Keratinocyte (primary cell): Measurements from ENCODE around the gene FTSJ3. TPM values are rescaled to one million over a fixed set of nuclear protein-coding genes. Genes with fewer than 3 reads are reported as not detected.

Experiments used
- DNase-seq: peaks from one replicate; pipeline ENCODE4 v3.0.0-alpha.2; 2011; ENCODE audit warnings: low read depth, missing footprints, low spot score
- FAIRE-seq: peaks from 2 replicates; lab custom pipeline; 2011; peaks lifted over from hg19 to GRCh38; lab: Jason Lieb, UNC
- H2AFZ ChIP-seq: 2 replicates; pipeline ENCODE4 v1.6.0; 2012; ENCODE audit warnings: low read length, control low read depth, inconsistent platforms; ENCODE audit not compliant: control insufficient read depth
- H3K27ac ChIP-seq: 2 replicates; pipeline ENCODE4 v1.5.1; 2011; ENCODE audit warnings: low read length; ENCODE audit not compliant: control insufficient read depth, insufficient read depth
- H3K27me3 ChIP-seq: 3 replicates; pipeline ENCODE4 v1.6.0; 2011; ENCODE audit warnings: low read length; ENCODE audit not compliant: control insufficient read depth, insufficient read depth; ENCODE audit errors: extremely low read depth
- H3K36me3 ChIP-seq, 2 experiments: 2 replicates in 1 of 2; 3 replicates in 1 of 2; pipeline ENCODE4 v1.5.1; 2011; ENCODE audit warnings: low read length in 2 of 2, mild to moderate bottlenecking in 1 of 2; ENCODE audit not compliant: control insufficient read depth in 2 of 2, insufficient read depth in 2 of 2; ENCODE audit errors: extremely low read depth in 1 of 2
- H3K4me1 ChIP-seq: 3 replicates; pipeline ENCODE4 v1.5.1; 2011; ENCODE audit warnings: low read length; ENCODE audit not compliant: control insufficient read depth, insufficient read depth; ENCODE audit errors: extremely low read depth
- H3K4me2 ChIP-seq: 3 replicates; pipeline ENCODE4 v1.6.0; 2011; ENCODE audit warnings: low read depth, low read length; ENCODE audit not compliant: control insufficient read depth, insufficient read depth; ENCODE audit errors: extremely low read depth
- H3K4me3 ChIP-seq, 3 experiments: fragments of 200-600 bp in 1 of 3; sonication (generic) in 1 of 3; 2 replicates in 2 of 3; 3 replicates in 1 of 3; pipeline ENCODE4 v1.5.1; 2011 to 2016; ENCODE audit warnings: low read length in 3 of 3, mild to moderate bottlenecking in 3 of 3, control low read depth in 2 of 3, inconsistent platforms in 1 of 3, low read depth in 1 of 3, mixed read lengths in 1 of 3, mixed run types in 1 of 3, moderate library complexity in 1 of 3; ENCODE audit not compliant: control insufficient read depth in 2 of 3, insufficient read depth in 2 of 3; ENCODE audit errors: extremely low read depth in 1 of 3
- H3K79me2 ChIP-seq: 2 replicates; pipeline ENCODE4 v1.6.0; 2012; ENCODE audit warnings: low read length; ENCODE audit not compliant: control insufficient read depth, insufficient read depth
- H3K9ac ChIP-seq: 3 replicates; pipeline ENCODE4 v1.6.0; 2011; ENCODE audit warnings: low read length; ENCODE audit not compliant: control insufficient read depth, insufficient read depth; ENCODE audit errors: extremely low read depth
- H3K9me1 ChIP-seq: 3 replicates; pipeline ENCODE4 v1.6.0; 2011; ENCODE audit warnings: low read length; ENCODE audit not compliant: control insufficient read depth, insufficient read depth; ENCODE audit errors: extremely low read depth
- H3K9me3 ChIP-seq: 2 replicates; pipeline ENCODE4 v1.5.1; 2012; ENCODE audit warnings: low read depth, low read length; ENCODE audit not compliant: control insufficient read depth
- H4K20me1 ChIP-seq: 3 replicates; pipeline ENCODE4 v1.6.0; 2011; ENCODE audit warnings: low read length; ENCODE audit not compliant: control insufficient read depth, insufficient read depth; ENCODE audit errors: extremely low read depth
- EZH2 ChIP-seq: IDR thresholded peaks from one replicate; pipeline ENCODE4 v1.6.1; 2012; ENCODE audit warnings: inconsistent platforms, mild to moderate bottlenecking, low read length, moderate library complexity
- dilution Hi-C: fragments of 300-500 bp; cut with MboI; formaldehyde crosslinking; loops from one replicate; pipeline ENCODE4 v1.7.0; 2020; ENCODE audit warnings: low sequenced_read_pairs; ENCODE audit not compliant: extremely low pct_ligation_motif_present
- polyA plus RNA-seq, 5 experiments: library from polyadenylated mRNA; depleted of rRNA in 3 of 5; stranded (reverse) in 3 of 5; stranded (forward) in 1 of 5; unstranded in 1 of 5; fragments of >200 nt; gene quantifications; 1 replicate in 1 of 5; 2 replicates in 3 of 5; 3 replicates in 1 of 5; pipeline versions ENCODE4 v1.2.1 to v1.2.3, GENCODE V29; 2011 to 2012; ENCODE audit warnings: missing spikeins in 2 of 5, low read depth in 1 of 5, low replicate concordance in 1 of 5
- TF ChIP-seq, protein P1 (sequence below), 3 experiments: IDR thresholded peaks in 1 of 3; conservative IDR thresholded peaks in 1 of 3; optimal IDR thresholded peaks in 1 of 3; 2 replicates in 2 of 3; 3 replicates in 1 of 3; pipeline versions ENCODE3 to v1.5.1; 2011; ENCODE audit warnings: low read length in 3 of 3, mild to moderate bottlenecking in 3 of 3, moderate library complexity in 2 of 3, control low read depth in 1 of 3, inconsistent platforms in 1 of 3; ENCODE audit not compliant: insufficient read depth in 2 of 3; ENCODE audit errors: extremely low read depth in 1 of 3

Gene FTSJ3
- polyA plus RNA-seq, 1 donor (not counting 4 experiments of a cell fraction or from before 2014, with no cell fraction given), result 43.7 TPM

DNA sequence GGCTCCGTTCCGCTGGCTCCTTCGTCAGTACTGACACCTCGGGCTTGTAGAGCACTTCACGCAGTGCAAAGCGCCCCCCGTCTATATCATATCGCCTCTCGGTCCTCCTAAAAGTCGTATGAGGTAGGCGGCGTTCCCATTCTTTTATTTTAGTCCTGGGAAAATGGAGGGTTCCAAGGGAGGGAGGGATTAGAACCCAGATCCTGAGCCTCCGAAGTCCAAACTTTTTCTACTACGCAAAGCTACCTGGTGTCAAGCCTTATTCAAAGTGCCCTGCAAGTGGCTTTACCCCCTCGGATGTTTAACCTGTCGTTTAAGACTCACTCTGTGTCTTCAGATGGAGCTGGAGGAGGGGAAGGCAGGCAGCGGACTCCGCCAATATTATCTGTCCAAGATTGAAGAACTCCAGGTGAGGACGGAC lies 348 bp upstream of the FTSJ3 start:
- Histone ChIP-seq H3K4me1 (peaks cover 19% of the 10 kb centered on the region), H3K9me3 (no peaks in the 10 kb centered on the region), H3K9me1 (no peaks in the 10 kb centered on the region), H3K79me2 (peaks cover 57% of the 10 kb centered on the region), H4K20me1 (no peaks in the 10 kb centered on the region), H3K4me2 (peak overlapping the region; percentile 97), H3K36me3 (peaks cover 51 to 57% of the 10 kb centered on the region in 2 experiments), H2AFZ (peak overlapping the region; percentile 95), H3K4me3 (peak overlapping the region; percentile 77 to 92 (median 78)), H3K27me3 (no peaks in the 10 kb centered on the region), H3K27ac (peak overlapping the region; percentile 98), H3K9ac (peak overlapping the region; percentile 96)
- dilution Hi-C loops, result no loop called here
- TF ChIP-seq, protein P1, sequence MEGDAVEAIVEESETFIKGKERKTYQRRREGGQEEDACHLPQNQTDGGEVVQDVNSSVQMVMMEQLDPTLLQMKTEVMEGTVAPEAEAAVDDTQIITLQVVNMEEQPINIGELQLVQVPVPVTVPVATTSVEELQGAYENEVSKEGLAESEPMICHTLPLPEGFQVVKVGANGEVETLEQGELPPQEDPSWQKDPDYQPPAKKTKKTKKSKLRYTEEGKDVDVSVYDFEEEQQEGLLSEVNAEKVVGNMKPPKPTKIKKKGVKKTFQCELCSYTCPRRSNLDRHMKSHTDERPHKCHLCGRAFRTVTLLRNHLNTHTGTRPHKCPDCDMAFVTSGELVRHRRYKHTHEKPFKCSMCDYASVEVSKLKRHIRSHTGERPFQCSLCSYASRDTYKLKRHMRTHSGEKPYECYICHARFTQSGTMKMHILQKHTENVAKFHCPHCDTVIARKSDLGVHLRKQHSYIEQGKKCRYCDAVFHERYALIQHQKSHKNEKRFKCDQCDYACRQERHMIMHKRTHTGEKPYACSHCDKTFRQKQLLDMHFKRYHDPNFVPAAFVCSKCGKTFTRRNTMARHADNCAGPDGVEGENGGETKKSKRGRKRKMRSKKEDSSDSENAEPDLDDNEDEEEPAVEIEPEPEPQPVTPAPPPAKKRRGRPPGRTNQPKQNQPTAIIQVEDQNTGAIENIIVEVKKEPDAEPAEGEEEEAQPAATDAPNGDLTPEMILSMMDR (optimal IDR thresholded peaks at IDR 0.05 in 1 of 3, IDR thresholded peaks at IDR 0.05 in 1 of 3, conservative IDR thresholded peaks at IDR 0.05 in 1 of 3; ENCODE audit: extremely low read depth in 1 of 3, insufficient read depth in 2 of 3, low read length in 3 of 3), result no peak
- TF ChIP-seq EZH2, result no peak
- no peak for DNase-seq
- FAIRE-seq, result no peak

DNA sequence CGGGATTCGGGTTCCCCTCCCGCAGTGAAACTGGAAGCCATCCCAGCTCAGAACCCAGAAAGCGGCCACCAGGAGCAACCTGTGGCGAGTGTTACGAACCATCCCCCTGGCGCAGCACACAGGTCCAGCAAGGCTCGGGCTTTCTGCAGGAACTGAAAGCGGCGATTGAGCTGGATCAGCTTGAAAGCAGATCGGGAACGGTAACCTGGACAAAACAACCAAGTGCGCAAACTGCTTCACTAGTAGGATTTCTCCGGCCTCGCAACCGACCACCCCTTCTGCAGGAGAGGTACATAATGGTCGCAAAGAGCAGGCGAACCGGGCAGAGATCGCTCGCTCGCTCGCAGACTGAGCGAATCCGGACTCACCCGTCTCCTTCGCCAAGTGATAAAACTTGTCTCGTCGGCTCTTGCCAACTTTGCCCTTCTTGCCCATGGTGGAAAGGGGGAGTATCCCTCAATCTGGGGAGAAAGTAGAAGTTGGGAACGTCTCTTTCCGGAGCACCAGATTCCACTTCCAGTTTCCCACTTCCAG lies 928 bp downstream of the FTSJ3 start:
- Histone ChIP-seq H3K9ac (peak overlapping the region; percentile 96), H3K27ac (peak overlapping the region; percentile 98), H3K4me3 (peak overlapping the region; percentile 77 to 92 (median 78)), H3K36me3 (peaks cover 52 to 55% of the 10 kb centered on the region in 2 experiments), H4K20me1 (peaks cover 3% of the 10 kb centered on the region), H3K9me3 (no peaks in the 10 kb centered on the region), H2AFZ (peak overlapping the region; percentile 95), H3K4me2 (peak overlapping the region; percentile 97), H3K4me1 (peaks cover 19% of the 10 kb centered on the region), H3K79me2 (peaks cover 64% of the 10 kb centered on the region), H3K27me3 (no peaks in the 10 kb centered on the region), H3K9me1 (no peaks in the 10 kb centered on the region)
- FAIRE-seq (no peak), DNase-seq (no peak)
- dilution Hi-C loops, result no loop called here
- TF ChIP-seq, protein P1 (optimal IDR thresholded peaks at IDR 0.05 in 1 of 3, IDR thresholded peaks at IDR 0.05 in 1 of 3, conservative IDR thresholded peaks at IDR 0.05 in 1 of 3; ENCODE audit: extremely low read depth in 1 of 3, insufficient read depth in 2 of 3, low read length in 3 of 3), result no peak
- TF ChIP-seq EZH2, result no peak
